ENCODE results near the gene HMGXB3.

The HMGXB3 gene

DNA sequence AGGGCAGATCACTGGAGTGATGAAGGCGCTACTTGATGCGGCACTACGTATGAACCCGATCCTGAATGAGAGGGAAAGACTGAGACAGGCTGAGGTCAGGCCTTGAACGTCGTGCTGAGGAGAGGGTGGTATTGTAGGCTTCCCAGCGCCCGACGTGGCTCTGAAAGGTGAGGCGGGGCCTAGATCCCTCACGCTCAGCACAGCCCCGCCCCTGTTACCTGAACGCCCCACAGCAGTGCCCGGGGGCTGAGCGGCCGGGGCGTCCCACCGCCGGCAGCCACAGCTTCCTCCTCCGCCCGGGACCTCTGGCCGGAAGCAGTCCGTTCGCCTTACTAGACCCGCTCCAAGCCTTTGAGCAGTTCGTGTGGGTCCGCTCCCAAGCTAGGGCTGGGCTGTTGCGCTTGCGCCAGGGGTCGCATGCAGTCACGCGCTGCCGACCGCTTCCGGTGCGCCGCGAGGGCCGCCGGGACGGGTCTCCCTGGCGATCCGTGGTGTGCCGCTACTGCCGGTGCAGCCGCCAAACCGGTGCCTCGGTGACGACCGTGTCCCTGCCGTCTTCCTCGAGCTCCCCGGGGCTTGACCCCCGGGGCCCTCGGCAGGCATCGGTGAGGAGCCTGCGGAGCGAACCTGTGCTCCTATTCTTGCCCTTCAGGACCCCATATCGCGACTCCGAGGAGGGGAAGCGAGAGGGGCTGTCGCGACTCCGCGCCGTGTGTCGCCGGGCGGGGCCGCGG lies at the start of gene HMGXB3, which contains the start of gene TIGD6:
HMGXB3 (plus strand) TSS at position 484 of the 734 bp plus-strand sequence. CDS start 4,114 bp downstream, outside the sequence.
TIGD6 (minus strand) TSS at position 399 of the 734 bp plus-strand sequence. CDS start 4,306 bp downstream, outside the sequence.
- DNase-seq = peak; percentile 85 to 90

- no peak for DNase-seq
Observed at GRCh38 chr5:149951138-149951749, 49.3 kb upstream of the HMGXB3 start.

DNA sequence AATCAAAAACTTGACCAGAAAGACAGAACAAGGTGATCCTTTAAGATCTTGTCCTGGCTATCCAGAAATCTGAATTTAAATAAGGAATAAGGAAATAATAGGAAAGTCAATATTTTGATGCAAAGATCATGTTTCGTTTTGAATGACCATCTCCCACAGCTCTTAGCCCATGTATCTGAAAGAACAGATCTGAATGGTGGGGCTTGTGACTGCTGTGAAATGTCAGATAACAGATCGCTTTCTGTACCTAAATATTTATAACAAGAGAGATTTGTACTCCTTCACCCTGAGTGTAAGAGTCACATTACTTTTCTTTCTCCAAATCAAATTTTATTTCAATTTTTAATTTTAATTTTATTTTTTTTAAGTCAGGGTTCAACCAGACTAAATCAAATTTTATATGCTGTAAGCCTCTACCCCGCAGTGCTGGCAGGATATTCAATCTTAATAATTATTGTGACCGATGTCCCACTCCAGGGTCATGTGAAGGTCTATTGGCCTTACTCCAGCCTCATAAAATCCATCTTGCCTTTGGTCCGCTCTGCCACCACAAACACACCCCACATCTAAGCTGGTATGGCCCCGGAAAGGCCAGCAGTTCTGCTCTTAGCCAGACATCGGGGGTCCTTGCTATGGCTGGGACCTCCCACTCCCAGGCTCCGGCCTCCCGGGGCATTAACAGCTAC lies 47.0 kb upstream of the HMGXB3 start:
- DNase-seq = no peak

- DNase-seq = no peak
Observed at GRCh38 chr5:149954798-149955197, 45.7 kb upstream of the HMGXB3 start.

- DNase-seq = no peak
Observed at GRCh38 chr5:149956685-149957084, 43.9 kb upstream of the HMGXB3 start.

DNA sequence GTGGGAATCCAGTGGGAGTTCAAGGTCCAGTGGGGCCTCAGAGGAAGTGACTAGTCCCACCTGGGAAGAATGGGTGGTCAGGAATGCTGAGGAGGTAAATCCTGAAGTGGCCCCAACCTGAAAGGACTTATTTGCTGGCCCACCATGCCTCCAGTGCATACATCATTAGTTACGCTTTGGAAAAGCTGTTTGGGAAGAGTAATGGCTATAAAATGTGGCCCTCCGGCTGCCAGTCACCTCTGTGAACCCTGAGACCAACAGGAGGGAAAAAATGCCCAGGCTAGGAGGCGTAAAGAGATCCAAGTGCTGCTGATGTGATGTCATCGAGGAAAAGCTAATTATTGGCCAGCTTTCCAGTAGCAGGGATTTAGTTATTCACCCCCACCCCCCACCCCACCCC lies 42.7 kb upstream of the HMGXB3 start:
- no peak for DNase-seq

DNA sequence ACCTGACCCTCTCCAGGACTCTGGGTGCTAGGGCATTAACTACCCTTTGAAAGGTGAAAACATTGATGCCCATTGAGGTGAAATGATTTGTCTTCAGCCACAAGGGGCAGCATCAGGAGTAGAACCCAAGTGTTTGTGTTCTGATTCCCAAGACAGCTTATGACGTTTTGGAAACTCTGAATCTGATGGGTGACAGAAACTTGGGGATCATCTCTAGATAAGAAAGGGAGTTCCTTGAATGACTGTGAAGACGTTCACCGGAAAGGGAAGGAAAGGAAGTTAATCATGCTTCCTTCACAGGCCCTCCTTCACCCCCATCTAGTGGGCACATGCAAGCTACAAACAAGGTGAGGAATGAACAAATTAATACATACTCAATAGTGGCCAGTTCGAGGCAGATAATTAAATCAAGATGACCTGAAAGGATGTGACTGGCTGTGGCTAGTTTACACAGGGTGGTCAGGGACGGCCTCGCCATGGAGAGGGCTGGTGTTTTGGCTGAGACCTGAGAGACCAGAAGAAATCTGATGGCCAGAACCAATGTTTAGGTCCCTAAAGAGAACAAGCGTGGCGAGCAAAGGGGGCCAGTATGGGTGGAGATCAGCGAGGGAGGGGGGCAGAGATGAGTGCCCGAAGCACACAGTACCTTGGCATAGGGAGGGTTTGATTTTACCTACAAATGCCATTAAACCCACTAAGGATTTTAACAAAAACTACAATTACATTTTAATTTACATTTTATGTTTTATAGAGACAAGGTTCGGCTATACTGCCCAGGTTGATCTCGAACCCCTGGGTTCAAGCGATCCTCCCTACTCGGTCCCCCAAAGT lies 40.9 kb upstream of the HMGXB3 start:
- DNase-seq = no peak

- DNase-seq = peak; percentile 92 to 94
Observed at GRCh38 chr5:149960272-149961185, 40.0 kb upstream of the HMGXB3 start, which contains the start of gene SLC26A2. SLC26A2 (plus strand) TSS chr5:149960758; CDS start chr5:149977653, 16,895 bp downstream.

DNA sequence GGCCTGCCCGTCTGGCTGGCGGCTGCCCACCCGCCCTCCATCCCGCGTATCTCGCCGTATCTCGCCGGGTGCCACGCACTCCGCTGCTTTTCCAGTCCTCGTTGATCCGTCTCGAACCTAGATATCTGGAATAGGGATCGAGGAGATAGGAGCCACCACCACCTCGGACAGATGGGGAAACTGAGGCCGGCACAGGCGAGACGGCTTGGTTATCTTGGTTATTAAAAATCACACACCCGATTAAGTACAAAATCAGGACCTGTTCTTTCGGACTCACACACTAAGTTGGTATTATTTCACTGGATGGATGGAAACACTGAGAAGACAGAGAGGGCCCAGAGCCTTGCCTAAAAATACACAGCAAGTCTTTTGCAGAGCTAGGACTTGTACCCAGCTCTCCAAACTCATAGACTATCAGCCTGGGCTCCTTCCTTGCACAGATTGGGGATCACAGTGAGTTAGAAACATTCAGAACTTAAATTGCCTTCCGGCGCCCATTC lies 39.3 kb upstream of the HMGXB3 start:
- DNase-seq = no peak

DNA sequence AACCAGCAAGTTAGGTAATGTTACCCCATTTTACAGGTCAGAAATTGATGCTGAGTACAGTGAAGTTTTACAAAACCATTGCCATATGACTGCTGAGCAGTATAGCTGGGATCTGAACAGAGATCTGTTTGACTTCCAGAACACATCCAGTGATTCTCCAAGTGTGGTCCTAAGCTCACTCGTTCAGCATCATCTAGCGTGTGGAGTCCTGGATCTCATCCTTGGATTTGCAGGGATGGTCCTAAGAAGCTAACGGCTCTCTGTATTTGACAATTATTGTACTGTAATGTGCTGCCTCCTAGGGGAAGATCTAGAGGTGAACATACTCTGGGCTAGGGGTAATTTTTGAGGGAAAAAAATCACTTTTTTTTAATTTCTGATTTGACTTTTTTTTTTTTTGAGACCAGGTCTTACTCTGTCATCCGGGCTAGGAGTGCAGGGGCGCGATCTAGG lies 38.6 kb upstream of the HMGXB3 start:
- peak; percentile 4 to 17 for DNase-seq

DNA sequence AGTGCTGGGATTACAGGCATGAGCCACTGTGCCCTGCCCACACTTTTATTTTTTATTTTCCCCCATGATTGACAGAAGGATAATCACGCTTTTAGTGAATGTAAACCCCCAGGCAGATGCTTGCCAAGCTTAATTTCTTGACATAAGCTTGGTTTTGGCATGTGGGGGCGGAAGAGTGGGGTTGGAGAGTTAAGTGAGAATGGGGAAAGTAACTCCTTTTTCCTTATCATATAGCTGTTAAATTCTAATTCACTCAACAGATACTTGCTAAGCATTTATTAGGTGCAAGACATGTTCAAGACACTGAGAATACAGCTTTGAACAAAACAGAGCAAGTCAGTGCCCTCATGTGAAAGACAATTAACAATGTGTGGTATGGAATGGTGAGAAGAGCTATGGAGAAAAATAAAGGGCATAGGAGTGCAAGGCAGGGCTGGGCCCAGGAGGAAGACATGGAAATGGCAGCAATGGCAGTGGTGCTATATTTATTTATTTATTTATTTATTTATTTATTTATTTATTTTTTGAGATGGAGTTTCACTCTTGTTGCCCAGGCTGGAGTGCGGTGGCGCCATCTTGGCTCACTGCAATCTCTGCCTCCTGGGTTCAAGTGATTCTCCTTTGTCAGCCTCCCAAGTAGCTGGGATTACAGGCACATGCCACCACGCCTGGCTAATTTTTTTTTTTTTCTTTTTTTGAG lies 37.8 kb upstream of the HMGXB3 start:
- DNase-seq = no peak

DNA sequence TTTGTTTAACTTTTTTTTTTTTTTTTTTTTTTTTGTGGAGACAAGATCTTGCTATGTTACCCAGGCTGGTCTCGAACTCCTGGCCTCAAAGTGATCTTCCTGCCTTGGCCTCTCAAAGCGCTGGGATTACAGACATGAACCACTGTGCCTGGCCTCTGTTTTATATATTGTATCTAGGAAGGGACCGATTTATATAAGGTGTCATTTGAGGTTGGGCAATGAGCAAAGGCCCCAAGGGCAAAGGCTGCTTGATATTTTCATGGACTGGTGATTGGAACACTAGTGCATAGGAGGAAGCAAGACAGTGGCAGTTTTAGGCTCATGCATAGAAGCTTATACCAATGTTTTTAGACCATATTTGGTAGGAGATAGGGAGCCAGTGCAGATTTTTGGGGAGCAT lies 36.8 kb upstream of the HMGXB3 start:
- no peak for DNase-seq

DNA sequence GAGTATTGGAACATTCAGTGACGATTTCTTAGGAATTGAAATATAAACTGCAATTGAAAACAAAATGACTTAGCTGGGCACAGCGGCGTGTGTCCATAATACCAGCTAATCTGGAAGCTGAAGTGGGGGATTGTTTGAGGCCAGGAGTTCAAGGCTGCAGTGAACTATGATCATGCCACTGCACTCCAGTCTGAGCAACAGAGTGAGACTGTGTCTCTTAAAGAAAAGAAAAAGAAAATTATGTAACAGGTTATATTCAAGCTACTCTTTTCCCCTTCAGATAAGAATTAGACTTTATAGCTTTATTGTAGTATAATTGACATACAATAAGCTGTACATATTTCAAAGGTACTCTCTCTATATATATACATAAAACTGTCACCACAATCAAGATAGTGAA lies 33.6 kb upstream of the HMGXB3 start:
- no peak for DNase-seq

GRCh38 chr5:149969181-149969930 lies 31.2 kb upstream of the HMGXB3 start:
- no peak for DNase-seq

GRCh38 chr5:149975409-149975808 lies 25.1 kb upstream of the HMGXB3 start:
- no peak for DNase-seq

DNA sequence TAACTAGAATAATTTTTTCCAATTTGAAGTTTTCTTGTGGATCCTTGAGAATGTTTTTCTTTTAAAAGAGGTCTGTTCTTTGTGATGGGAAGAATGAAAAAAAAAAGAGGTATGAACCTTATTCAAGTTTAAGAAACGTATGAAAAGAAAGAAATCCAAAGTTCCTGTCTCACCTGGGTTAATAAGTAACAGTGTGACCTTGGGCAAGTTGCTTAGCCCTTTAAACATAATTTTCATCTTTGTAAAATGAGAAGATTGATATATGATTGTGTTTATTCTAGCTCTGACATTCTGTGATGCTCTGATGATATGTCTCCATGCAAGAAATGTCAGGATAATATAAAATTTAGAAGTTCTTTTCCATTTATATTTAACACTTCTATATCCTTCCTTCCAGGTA lies 20.6 kb upstream of the HMGXB3 start:
- no peak for DNase-seq

GRCh38 chr5:149981206-149981605 lies 19.3 kb upstream of the HMGXB3 start:
- no peak for DNase-seq

DNA sequence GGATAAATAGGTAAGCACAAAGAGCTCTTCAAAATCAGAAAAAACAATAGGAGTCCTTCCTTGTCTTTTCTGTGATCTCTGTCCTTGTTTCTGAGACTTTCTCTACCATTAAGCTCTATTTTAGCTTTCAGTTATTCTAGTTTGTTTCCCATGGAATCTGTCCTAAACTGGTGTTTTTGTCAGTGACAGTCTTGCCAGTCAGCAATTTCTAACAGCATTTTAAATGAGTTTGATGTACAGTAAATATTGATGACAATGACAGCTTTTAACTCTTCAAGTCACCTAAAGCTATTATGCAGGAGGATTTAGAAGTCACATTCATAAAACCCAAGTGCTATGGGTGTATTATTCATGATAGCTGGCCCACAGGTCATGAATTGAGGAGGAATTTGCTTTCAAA lies 18.0 kb upstream of the HMGXB3 start:
- no peak for DNase-seq

DNA sequence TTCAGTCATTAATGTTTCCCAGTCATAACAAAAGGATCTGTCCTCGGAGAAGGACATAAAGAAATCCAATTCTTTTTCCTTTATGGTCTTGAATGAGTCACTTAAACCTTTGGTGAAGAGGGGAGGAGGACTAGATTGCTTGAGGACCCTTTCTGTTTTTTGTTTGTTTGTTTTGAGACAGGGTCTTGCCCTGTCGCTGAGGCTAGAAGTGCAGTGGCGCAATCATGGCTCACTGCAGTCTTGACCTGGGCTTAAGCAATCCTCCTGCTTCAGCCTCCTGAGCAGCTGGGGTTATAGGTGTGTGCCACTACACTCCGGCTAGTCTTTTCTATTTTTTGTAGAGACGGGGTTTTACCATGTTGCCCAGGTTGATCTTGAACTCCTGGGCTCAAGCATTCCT lies 12.4 kb upstream of the HMGXB3 start:
- no peak for DNase-seq

Data from NCI-H2081 (cell line).